Measurements from ENCODE around the gene PARD6A. TPM values are rescaled to one million over a fixed set of nuclear protein-coding genes. Genes with fewer than 3 reads are reported as not detected.

The PARD6A gene
- total and polyA plus RNA-seq, 2 of the 13 experiments (the other 11 are each of a cell fraction or from before 2014, with no cell fraction given): 3.5 to 4.3 TPM

DNA sequence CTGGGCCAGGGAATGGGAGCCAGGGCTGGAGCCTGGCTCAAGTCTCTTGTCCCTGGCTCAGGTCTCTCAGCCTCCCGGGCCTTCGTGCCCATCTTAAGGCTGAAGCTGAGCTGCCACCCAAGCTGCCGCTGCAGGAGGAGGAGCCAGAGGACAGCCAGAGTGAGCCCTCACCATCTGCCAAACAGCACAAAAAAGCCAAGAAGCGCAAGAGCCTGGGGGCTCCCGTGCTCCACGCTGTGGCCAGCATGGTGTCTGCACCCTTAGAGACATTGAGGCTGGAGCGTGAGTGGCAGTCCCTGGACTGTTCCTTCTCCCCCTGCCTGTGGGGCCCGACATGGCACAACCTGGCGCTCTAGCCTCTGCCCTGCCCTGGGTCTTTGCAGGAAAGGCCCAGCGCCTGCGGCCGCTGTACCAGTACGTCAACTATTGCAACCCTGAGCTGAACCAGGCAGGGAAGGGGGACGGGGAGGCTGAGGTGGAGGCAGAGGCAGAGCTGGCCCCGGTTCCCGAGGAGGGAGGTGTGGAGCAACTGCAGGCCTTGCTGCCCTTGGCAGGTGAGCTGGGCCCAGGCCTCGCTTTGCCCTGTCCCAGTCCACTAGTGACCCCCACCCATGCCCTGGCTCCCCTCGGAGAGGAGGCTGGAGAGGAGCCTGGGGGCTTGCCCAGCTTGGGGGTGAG lies 7.2 kb downstream of the PARD6A start (continued):
- TF ChIP-seq, protein P1, sequence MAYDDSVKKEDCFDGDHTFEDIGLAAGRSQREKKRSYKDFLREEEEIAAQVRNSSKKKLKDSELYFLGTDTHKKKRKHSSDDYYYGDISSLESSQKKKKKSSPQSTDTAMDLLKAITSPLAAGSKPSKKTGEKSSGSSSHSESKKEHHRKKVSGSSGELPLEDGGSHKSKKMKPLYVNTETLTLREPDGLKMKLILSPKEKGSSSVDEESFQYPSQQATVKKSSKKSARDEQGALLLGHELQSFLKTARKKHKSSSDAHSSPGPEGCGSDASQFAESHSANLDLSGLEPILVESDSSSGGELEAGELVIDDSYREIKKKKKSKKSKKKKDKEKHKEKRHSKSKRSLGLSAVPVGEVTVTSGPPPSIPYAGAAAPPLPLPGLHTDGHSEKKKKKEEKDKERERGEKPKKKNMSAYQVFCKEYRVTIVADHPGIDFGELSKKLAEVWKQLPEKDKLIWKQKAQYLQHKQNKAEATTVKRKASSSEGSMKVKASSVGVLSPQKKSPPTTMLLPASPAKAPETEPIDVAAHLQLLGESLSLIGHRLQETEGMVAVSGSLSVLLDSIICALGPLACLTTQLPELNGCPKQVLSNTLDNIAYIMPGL (CRISPR knock-in tag; IDR thresholded peaks at IDR 0.05; ENCODE audit: borderline replicate concordance in 1 of 2, low read depth in 1 of 2): peak; percentile 96 to 99
- no peak for TF ChIP-seq SETDB1 (CRISPR knock-in tag; IDR thresholded peaks at IDR 0.05; ENCODE audit: borderline replicate concordance)
- TF ChIP-seq ATM (IDR thresholded peaks at IDR 0.05; ENCODE audit: borderline replicate concordance): no peak
- TF ChIP-seq, protein P2, sequence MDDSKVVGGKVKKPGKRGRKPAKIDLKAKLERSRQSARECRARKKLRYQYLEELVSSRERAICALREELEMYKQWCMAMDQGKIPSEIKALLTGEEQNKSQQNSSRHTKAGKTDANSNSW (CRISPR knock-in tag; IDR thresholded peaks at IDR 0.05; ENCODE audit: borderline replicate concordance): no peak
- TF ChIP-seq CEBPG (CRISPR knock-in tag; IDR thresholded peaks at IDR 0.05): peak; percentile 60
- no peak for TF ChIP-seq NONO (IDR thresholded peaks at IDR 0.05)
- peak; percentile 56; the same call in 1 of the 2 replicates for TF ChIP-seq NONO (CRISPR knock-in tag; conservative IDR thresholded peaks at IDR 0.05)
- no peak for TF ChIP-seq NKX3-1 (CRISPR knock-in tag; IDR thresholded peaks at IDR 0.05)
- TF ChIP-seq, protein P3, sequence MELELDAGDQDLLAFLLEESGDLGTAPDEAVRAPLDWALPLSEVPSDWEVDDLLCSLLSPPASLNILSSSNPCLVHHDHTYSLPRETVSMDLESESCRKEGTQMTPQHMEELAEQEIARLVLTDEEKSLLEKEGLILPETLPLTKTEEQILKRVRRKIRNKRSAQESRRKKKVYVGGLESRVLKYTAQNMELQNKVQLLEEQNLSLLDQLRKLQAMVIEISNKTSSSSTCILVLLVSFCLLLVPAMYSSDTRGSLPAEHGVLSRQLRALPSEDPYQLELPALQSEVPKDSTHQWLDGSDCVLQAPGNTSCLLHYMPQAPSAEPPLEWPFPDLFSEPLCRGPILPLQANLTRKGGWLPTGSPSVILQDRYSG (CRISPR knock-in tag; IDR thresholded peaks at IDR 0.05): no peak
- peak; percentile 90 for TF ChIP-seq IRF2 (CRISPR knock-in tag; IDR thresholded peaks at IDR 0.05)
- TF ChIP-seq ZNF780A (CRISPR knock-in tag; IDR thresholded peaks at IDR 0.05): no peak
- TF ChIP-seq TEAD3 (CRISPR knock-in tag; optimal IDR thresholded peaks at IDR 0.05; ENCODE audit: borderline replicate concordance): peak; percentile 69
- TF ChIP-seq SMAD3 (CRISPR knock-in tag; IDR thresholded peaks at IDR 0.05): no peak
- TF ChIP-seq HIVEP1 (CRISPR knock-in tag; IDR thresholded peaks at IDR 0.05): no peak; the same call in 1 of the 2 replicates
- no peak; the same call in 1 of the 2 replicates for TF ChIP-seq RARG (CRISPR knock-in tag; IDR thresholded peaks at IDR 0.05; ENCODE audit: low read depth)
- no peak for TF ChIP-seq HES4 (CRISPR knock-in tag; IDR thresholded peaks at IDR 0.05; ENCODE audit: borderline replicate concordance)
- TF ChIP-seq RXRA (CRISPR knock-in tag; IDR thresholded peaks at IDR 0.05): no peak; the same call in 1 of the 2 replicates
- TF ChIP-seq FOXM1 (CRISPR knock-in tag; IDR thresholded peaks at IDR 0.05): no peak
- no peak for TF ChIP-seq ONECUT2 (CRISPR knock-in tag; IDR thresholded peaks at IDR 0.05)
- TF ChIP-seq ZNF33A (CRISPR knock-in tag; IDR thresholded peaks at IDR 0.05; ENCODE audit: borderline replicate concordance): no peak
- TF ChIP-seq SMARCE1 (IDR thresholded peaks at IDR 0.05; ENCODE audit: borderline replicate concordance): no peak
- TF ChIP-seq, protein P4, sequence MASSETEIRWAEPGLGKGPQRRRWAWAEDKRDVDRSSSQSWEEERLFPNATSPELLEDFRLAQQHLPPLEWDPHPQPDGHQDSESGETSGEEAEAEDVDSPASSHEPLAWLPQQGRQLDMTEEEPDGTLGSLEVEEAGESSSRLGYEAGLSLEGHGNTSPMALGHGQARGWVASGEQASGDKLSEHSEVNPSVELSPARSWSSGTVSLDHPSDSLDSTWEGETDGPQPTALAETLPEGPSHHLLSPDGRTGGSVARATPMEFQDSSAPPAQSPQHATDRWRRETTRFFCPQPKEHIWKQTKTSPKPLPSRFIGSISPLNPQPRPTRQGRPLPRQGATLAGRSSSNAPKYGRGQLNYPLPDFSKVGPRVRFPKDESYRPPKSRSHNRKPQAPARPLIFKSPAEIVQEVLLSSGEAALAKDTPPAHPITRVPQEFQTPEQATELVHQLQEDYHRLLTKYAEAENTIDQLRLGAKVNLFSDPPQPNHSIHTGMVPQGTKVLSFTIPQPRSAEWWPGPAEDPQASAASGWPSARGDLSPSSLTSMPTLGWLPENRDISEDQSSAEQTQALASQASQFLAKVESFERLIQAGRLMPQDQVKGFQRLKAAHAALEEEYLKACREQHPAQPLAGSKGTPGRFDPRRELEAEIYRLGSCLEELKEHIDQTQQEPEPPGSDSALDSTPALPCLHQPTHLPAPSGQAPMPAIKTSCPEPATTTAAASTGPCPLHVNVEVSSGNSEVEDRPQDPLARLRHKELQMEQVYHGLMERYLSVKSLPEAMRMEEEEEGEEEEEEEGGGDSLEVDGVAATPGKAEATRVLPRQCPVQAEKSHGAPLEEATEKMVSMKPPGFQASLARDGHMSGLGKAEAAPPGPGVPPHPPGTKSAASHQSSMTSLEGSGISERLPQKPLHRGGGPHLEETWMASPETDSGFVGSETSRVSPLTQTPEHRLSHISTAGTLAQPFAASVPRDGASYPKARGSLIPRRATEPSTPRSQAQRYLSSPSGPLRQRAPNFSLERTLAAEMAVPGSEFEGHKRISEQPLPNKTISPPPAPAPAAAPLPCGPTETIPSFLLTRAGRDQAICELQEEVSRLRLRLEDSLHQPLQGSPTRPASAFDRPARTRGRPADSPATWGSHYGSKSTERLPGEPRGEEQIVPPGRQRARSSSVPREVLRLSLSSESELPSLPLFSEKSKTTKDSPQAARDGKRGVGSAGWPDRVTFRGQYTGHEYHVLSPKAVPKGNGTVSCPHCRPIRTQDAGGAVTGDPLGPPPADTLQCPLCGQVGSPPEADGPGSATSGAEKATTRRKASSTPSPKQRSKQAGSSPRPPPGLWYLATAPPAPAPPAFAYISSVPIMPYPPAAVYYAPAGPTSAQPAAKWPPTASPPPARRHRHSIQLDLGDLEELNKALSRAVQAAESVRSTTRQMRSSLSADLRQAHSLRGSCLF (CRISPR knock-in tag; IDR thresholded peaks at IDR 0.05; ENCODE audit: borderline replicate concordance): no peak
- peak; percentile 53; the same call in 1 of the 2 replicates for TF ChIP-seq FOXA3 (CRISPR knock-in tag; IDR thresholded peaks at IDR 0.05)
- 0 out of 2 replicates have a peak, but pooled peaks have one; percentile 21 for TF ChIP-seq NFYC (CRISPR knock-in tag; IDR thresholded peaks at IDR 0.05)

Data from HepG2 (cell line).